IPS-20b (cell line): ENCODE data around the gene SUPT20HL1.
"Not testable (repeated sequence)": the region's sequence is repeated elsewhere in the genome, so short reads cannot be mapped to it uniquely, and the experiment has no call there.

Source experiments
- H3K27ac ChIP-seq: one replicate; pipeline ENCODE4 v1.5.1; 2013; ENCODE audit warnings: low read length
- H3K27me3 ChIP-seq: 2 replicates; pipeline ENCODE4 v1.6.1; 2013; ENCODE audit warnings: mild to moderate bottlenecking, low read length, inconsistent platforms; ENCODE audit not compliant: insufficient read depth
- H3K36me3 ChIP-seq: 2 replicates; pipeline ENCODE4 v1.6.1; 2013; ENCODE audit warnings: low read depth, mild to moderate bottlenecking, inconsistent platforms, low read length, moderate library complexity; ENCODE audit not compliant: insufficient read depth
- H3K4me1 ChIP-seq: 2 replicates; pipeline ENCODE4 v1.6.1; 2013; ENCODE audit warnings: mild to moderate bottlenecking, control low read depth, inconsistent platforms, low read length, moderate library complexity; ENCODE audit not compliant: insufficient read depth
- H3K4me3 ChIP-seq: 2 replicates; pipeline ENCODE4 v1.5.1; 2013; ENCODE audit warnings: mild to moderate bottlenecking, low read length, inconsistent platforms
- H3K9ac ChIP-seq: 2 replicates; pipeline ENCODE4 v1.6.1; 2013; ENCODE audit warnings: low read depth, mild to moderate bottlenecking, inconsistent platforms, low read length, moderate library complexity
- H3K9me3 ChIP-seq: 2 replicates; pipeline ENCODE4 v1.6.1; 2013; ENCODE audit warnings: mild to moderate bottlenecking, low read depth, low read length, inconsistent platforms; ENCODE audit not compliant: insufficient read depth

The SUPT20HL1 gene

GRCh38 chrX:24364851-24365538 is 4.6 kb downstream of the SUPT20HL1 start:
- H3K27ac ChIP-seq, result no peak overlapping the region
- no peak overlapping the region for H3K4me3 ChIP-seq
- no peaks in the 10 kb centered on the region for H3K36me3 ChIP-seq
- no peak overlapping the region for H3K9ac ChIP-seq
- peaks cover 1% of the 10 kb centered on the region; the same call in 1 of the 2 replicates for H3K4me1 ChIP-seq
- no peaks in the 10 kb centered on the region for H3K9me3 ChIP-seq
- H3K27me3 ChIP-seq, result no peaks in the 10 kb centered on the region

- H3K27ac ChIP-seq, H3K4me3 ChIP-seq, H3K9ac ChIP-seq, H3K36me3 ChIP-seq, H3K27me3 ChIP-seq, H3K9me3 ChIP-seq: not testable (repeated sequence)
- H3K4me1 ChIP-seq, result peaks cover 15% of the 10 kb centered on the region
Observed at GRCh38 chrX:24366762-24367400, 6.4 kb downstream of the SUPT20HL1 start.

DNA sequence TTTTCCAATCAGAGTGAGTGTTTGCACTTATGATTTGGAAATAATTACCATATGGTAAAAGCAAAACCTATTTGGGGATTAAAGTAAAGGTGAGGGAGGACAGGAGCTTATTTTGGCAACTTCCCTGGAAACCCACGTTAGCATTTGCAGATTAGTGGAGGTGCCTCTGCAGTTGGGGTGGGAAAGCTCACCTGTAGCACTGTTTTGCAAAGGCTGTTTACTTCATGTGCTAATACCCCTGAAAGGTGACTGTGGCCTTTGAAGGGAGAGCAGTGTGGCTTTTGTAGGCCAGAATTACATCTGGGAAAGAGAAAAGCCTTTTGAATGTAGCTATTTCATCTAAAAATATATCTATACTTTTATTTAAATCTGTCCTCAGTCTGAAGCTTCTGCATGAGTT is 9.4 kb downstream of the SUPT20HL1 start:
- no peak overlapping the region for H3K27ac ChIP-seq
- H3K9me3 ChIP-seq, result no peaks in the 10 kb centered on the region
- H3K4me1 ChIP-seq, result peaks cover 17% of the 10 kb centered on the region
- peak overlapping the region; percentile 65; the same call in 1 of the 2 replicates for H3K9ac ChIP-seq
- H3K36me3 ChIP-seq, result no peaks in the 10 kb centered on the region
- peaks cover 23% of the 10 kb centered on the region; the same call in 1 of the 2 replicates for H3K27me3 ChIP-seq
- peak overlapping the region; percentile 57; the same call in 1 of the 2 replicates for H3K4me3 ChIP-seq

DNA sequence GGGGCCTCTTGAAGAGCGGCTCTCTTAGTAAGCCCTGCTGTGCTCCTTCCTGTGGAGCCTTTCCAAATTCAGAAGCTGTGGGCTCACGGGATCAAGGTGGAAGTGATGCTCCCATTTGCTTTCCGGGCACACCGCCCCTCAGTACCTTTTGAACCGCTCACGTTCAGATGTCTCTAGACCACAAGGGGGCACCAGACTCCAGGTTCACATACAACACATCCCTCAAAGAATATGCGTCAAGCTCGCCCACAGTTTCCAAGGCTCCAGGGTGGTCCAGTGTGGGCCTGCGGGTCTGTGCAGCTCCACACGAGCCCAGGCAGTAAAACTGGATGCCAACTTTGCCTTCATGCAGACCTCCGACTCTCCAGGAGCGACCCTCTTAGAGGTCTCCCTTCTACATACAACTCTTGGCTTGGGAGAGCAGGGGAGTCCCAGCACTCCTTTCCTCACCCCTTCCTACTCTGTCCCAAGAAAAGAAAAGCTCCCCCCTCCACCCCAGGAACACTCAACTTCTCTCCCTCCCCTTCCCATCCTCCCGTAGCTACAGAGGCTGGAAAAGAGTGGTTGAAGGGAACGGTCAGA is 11.0 kb downstream of the SUPT20HL1 start:
- Histone ChIP-seq H3K9ac (peak overlapping the region; percentile 65; the same call in 1 of the 2 replicates), H3K27ac (no peak overlapping the region), H3K9me3 (no peaks in the 10 kb centered on the region), H3K4me3 (peak overlapping the region; percentile 57), H3K27me3 (peaks cover 23% of the 10 kb centered on the region; the same call in 1 of the 2 replicates), H3K36me3 (no peaks in the 10 kb centered on the region), H3K4me1 (peaks cover 17% of the 10 kb centered on the region)

- no peak overlapping the region; the same call in 1 of the 2 replicates for H3K9ac ChIP-seq
Observed at GRCh38 chrX:24372021-24372763, 11.8 kb downstream of the SUPT20HL1 start.

DNA sequence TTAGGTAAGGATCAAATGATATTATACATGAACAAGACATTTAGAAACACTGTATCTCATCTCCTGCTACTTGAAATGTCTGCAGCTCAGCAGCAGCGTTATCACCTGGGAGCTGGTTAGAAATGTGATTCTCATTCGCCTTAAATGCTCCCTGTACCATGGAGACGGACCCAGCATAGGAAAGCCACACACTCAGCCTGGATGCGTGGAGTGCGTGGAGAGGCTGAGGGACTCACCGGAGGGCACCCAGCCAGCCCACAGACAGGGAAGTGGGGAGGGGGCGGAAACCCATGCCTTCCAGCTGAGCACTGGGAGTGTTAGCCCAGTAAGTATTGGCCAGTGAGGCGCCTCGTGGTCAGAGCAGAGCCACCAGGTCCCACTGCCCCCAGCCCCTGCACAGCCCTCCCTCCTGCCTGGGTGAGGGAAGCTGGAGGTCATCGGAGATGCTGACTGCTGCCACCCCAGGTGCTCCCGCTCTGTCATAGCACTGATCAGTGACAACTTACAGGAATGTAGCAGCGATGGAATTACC is 15.2 kb downstream of the SUPT20HL1 start:
- Histone ChIP-seq H3K27ac (no peak overlapping the region), H3K4me1 (peaks cover 22% of the 10 kb centered on the region), H3K27me3 (peaks cover 23% of the 10 kb centered on the region; the same call in 1 of the 2 replicates), H3K4me3 (no peak overlapping the region), H3K36me3 (no peaks in the 10 kb centered on the region), H3K9me3 (no peaks in the 10 kb centered on the region), H3K9ac (no peak overlapping the region)

More at GRCh38 chrX:24372021-24372763, 11.8 kb downstream of the SUPT20HL1 start:
- Histone ChIP-seq H3K4me3 (peak overlapping the region; percentile 57), H3K9me3 (no peaks in the 10 kb centered on the region), H3K36me3 (no peaks in the 10 kb centered on the region), H3K27me3 (peaks cover 23% of the 10 kb centered on the region; the same call in 1 of the 2 replicates), H3K27ac (no peak overlapping the region), H3K4me1 (peaks cover 23% of the 10 kb centered on the region)

GRCh38 chrX:24376403-24376802 is 16.0 kb downstream of the SUPT20HL1 start:
- H3K27me3 ChIP-seq, result peaks cover 17% of the 10 kb centered on the region; the same call in 1 of the 2 replicates
- no peak overlapping the region for H3K27ac ChIP-seq
- no peak overlapping the region for H3K4me3 ChIP-seq
- H3K4me1 ChIP-seq, result peaks cover 16% of the 10 kb centered on the region; the same call in 1 of the 2 replicates
- H3K9me3 ChIP-seq, result no peaks in the 10 kb centered on the region
- H3K9ac ChIP-seq, result no peak overlapping the region
- no peaks in the 10 kb centered on the region for H3K36me3 ChIP-seq

DNA sequence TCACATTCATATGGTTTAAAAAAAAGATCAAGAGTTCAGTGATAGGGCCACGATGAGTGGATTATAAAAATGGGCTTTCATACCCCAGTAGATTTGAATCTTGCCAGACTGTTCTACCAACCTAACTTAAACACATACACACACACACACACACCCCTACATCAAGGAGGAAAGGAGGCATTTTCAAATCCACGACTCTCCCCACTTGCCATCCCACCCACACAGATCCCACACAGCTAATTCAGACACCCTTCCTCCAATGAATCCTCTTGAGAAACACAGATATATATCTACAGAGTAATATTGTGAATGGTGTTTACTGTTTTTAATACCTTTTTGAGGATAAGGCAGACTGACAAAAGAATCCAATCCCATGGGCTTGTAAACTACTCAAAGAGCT is 16.8 kb downstream of the SUPT20HL1 start:
- Histone ChIP-seq H3K36me3 (no peaks in the 10 kb centered on the region), H3K4me1 (peaks cover 13% of the 10 kb centered on the region; the same call in 1 of the 2 replicates), H3K27me3 (peaks cover 11% of the 10 kb centered on the region; the same call in 1 of the 2 replicates), H3K4me3 (no peak overlapping the region; the same call in 1 of the 2 replicates), H3K9ac (no peak overlapping the region), H3K9me3 (no peaks in the 10 kb centered on the region), H3K27ac (no peak overlapping the region)

GRCh38 chrX:24377911-24378468 is 17.6 kb downstream of the SUPT20HL1 start:
- Histone ChIP-seq H3K9ac (no peak overlapping the region), H3K36me3 (no peaks in the 10 kb centered on the region), H3K27ac (no peak overlapping the region), H3K4me3 (peak overlapping the region; percentile 8; the same call in 1 of the 2 replicates), H3K27me3 (peaks cover 9% of the 10 kb centered on the region; the same call in 1 of the 2 replicates), H3K9me3 (no peaks in the 10 kb centered on the region), H3K4me1 (peaks cover 13% of the 10 kb centered on the region; the same call in 1 of the 2 replicates)

DNA sequence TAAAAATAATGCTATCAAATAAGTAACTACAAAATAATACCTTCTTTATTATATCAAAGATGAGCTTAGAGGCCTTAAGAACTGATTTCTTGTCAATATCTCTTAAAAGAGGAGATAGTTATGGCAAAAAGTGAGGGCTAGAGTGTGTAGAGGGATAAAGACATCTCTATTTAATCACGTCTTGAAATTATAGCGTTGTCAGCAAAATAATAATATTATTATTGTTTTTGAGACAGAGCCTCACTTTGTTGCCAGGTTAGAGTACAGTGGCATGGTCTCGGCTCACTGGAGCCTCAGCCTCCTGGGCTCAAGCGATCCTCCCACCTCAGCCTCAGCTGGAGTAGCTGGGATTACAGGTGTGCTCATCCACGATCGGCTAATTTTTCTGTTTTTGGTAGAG is 18.3 kb downstream of the SUPT20HL1 start:
- Histone ChIP-seq H3K27ac (no peak overlapping the region), H3K4me1 (peaks cover 13% of the 10 kb centered on the region; the same call in 1 of the 2 replicates), H3K4me3 (peak overlapping the region; percentile 8; the same call in 1 of the 2 replicates), H3K36me3 (no peaks in the 10 kb centered on the region), H3K9me3 (no peaks in the 10 kb centered on the region), H3K9ac (no peak overlapping the region), H3K27me3 (peaks cover 5% of the 10 kb centered on the region; the same call in 1 of the 2 replicates)
